Stimulated activated CD4-positive, alpha-beta T cell treated with anti-CD3 and anti-CD28 coated beads, Interleukin-12 subunit alpha, Interleukin-12 subunit beta, amount 100 ng/mL, for 48 hours (primary cell): ENCODE measurements around the gene LYPD6B.

Experiments
- DNase-seq, 3 donors: peaks; one replicate each; pipeline ENCODE4 v3.0.0-alpha.2; 2020; ENCODE audit warnings: low read depth in 2 of 3, low spot score in 1 of 3

Gene LYPD6B

DNA sequence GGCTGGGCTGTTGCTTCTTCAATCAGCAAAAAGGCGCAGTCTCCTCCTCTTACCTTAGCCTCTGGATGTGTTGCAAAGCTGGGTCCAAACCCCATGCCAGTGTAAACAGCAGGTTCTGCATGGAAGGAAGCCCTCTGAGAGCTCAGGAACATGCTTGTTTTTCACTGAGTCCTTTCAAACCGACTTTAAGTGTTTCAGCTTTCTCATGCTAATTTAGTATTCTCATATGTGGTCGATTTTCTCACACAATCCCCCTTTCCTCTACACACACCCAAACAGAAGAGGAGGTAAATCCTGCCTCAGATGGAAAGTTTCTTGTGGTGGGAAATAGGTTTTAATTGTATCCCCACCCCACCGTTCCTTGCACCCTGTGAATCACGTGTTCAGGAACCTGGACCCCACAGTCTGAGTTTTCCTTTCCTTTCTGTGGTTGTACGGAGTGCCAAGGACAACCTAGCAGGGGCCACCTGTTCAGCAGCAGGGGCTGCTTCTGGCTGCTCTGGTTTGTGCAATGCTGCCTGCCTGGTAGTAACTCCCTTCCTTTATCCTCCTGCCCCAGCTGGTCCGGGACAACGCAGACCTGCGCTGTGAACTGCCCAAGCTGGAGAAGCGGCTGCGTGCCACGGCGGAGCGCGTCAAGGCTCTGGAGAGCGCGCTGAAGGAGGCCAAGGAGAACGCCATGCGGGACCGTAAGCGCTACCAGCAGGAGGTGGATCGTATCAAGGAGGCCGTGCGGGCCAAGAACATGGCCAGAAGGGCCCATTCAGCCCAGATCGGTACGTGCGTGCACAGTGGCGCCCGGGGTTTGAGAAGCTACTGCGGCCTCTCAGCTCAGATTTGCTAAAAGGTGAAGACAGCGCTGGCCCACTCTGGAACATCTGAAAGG is 28.7 kb upstream of the LYPD6B start:
- no peak for DNase-seq

DNA sequence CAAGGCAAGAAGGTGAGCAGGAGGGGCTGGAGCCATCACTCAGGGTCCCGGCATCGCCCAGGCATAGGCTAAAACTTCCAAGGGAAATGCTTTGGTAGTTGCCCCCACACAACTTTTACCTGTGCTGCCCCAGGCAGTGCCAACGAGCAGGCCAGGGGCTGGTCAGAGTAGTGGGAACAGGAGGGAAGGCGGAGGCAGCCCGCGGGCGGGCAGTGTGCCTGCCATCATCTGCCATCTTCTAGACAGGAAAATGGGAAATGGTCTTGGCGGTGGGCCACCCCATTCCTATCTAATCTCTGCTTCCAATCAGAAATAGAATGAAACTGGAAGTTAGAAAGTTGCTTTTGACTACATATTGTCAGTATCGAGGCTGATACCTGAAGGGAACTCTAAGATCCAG is 26.0 kb upstream of the LYPD6B start:
- DNase-seq = no peak

GRCh38 chr2:149015501-149015900 is 23.0 kb upstream of the LYPD6B start:
- DNase-seq = no peak

GRCh38 chr2:149015926-149016563 is 22.5 kb upstream of the LYPD6B start:
- DNase-seq = no peak

- peak; percentile 43 to 79 (median 63) for DNase-seq
Measured at GRCh38 chr2:149017116-149017985, 21.1 kb upstream of the LYPD6B start.

DNA sequence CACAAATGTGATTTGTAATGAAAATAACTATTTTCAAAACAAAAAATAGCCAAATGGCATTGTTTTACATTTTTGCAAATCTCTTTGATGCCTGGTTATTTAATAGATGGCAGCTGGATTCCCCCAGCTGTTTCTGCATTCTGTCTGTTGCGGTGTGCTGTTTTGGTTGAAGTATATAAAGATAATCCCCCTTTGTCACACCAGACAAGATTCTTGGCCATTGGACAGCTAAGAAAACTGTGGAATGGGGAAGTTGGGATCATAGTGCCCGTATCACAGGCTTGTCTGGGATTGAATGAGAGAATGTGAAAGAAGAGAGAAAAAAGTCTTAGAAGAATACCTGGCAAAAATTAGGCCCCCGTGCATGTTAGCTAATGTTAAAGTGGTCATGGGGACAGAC is 19.5 kb upstream of the LYPD6B start:
- no peak for DNase-seq

DNA sequence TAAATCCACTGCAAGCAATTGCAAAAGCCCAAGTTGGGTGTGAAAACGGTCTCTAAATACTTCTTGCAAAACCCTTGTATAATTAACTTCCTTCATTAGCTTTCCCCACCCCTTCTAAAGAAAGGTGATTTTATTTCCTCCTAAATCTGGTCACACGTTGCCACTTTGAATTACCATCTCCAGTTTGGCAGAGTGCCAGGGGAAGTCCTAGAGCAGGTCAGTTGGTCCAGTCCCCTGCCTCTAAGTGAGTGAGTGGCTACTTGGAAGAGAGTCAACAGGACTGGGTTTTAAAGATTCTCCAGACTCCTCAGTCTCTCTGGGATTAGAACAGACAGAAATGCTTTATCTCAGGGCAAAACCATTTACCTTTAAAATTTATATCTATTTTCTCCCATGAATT is 18.7 kb upstream of the LYPD6B start:
- DNase-seq = no peak

DNA sequence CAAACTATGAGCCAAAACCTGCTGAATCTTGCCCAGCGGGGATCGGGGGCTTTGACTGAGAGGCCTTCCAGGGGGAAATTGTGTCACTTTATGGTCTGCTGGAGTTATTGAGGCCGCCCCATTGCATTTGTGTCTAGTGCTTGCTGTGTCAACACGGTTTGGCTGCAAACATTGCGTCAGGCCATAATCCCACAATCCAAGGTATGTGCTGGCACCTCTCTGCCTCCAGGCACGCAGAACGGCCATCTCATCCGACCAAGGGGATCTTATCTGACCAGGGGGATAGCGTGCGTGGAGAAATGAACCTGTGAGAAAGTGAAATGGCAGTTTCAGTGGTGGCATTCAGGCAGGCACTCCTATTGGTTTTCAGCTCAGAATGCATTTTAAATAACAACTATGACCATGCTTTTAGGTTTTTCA is 18.1 kb upstream of the LYPD6B start:
- no peak for DNase-seq

DNA sequence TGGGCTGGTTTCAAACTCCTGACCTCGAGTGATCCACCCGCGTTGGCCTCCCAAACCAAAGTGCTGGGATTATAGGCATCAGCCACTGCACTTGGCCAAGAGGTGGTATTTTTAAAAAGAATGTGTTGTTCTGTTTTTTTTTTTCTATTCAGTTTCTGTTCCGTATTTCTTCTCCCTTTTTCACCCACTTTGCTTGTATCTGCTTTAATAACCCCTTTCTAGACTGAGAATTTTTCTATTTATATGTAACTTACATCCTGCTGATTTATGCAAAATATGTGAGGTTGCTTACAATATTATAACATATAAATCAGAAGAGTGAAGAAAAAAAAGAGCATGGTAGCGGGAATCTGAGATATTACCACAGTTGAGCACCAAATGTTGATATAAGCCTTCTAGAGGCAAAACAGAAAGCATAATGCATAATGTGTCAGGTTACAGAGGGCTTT is 17.2 kb upstream of the LYPD6B start:
- no peak for DNase-seq

DNA sequence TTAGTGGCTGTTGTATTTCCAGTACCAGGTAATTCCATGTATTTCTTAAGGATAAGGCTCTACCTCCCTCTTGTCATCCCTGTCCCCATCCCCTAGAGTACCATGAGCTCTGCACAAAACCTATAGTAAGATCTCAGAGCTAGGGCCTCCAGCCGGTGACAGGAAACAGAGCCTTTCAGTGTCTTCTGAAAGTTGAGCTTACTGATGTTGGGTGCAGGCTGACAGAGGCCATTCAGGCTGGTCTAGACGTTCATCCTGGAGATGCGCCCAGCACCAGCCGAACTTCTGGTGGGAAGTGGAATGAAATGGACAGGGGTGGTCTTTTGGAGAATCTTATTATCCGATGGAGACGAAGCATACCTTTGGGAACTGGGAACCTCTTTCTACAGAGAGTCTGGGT is 16.7 kb upstream of the LYPD6B start:
- DNase-seq = no peak

- no peak for DNase-seq
Measured at GRCh38 chr2:149023091-149023490, 15.4 kb upstream of the LYPD6B start.

- no peak for DNase-seq
Measured at GRCh38 chr2:149027590-149028250, 10.8 kb upstream of the LYPD6B start.

- no peak for DNase-seq
Measured at GRCh38 chr2:149028377-149028776, 10.1 kb upstream of the LYPD6B start.

- no peak for DNase-seq
Measured at GRCh38 chr2:149028891-149029290, 9.6 kb upstream of the LYPD6B start.

DNA sequence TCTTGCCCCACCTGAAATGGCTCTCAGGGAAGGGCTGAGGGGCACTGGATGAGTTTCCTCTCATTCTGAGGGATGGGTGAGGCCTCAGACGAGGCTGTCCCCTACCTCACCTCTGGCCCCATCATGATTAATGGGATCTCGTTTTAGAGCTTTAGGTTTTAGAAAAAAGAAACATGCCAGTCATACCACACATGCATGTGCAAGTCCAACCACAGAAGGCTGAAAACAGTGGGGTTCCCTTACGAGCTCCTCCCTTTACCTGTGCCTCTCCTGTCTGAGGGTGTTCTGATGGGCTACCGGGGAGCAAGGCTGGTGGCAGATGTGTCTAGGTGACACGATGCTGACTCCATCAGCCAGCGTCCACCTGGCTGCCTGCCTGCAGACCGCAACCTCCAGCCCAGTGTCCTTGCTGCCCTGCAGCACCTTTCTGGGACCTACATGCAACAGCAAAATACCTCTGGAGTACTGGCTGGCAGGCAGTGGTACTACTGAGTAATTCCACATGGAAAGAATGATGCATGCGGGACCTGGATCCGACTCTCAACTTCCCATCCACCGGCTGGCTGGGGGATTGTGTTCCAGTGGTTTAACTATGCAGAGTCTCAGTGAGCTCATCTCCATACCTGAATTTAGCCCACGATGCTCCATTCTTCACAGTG is 9.1 kb upstream of the LYPD6B start:
- DNase-seq = no peak

GRCh38 chr2:149031396-149031795 is 7.1 kb upstream of the LYPD6B start:
- no peak for DNase-seq

DNA sequence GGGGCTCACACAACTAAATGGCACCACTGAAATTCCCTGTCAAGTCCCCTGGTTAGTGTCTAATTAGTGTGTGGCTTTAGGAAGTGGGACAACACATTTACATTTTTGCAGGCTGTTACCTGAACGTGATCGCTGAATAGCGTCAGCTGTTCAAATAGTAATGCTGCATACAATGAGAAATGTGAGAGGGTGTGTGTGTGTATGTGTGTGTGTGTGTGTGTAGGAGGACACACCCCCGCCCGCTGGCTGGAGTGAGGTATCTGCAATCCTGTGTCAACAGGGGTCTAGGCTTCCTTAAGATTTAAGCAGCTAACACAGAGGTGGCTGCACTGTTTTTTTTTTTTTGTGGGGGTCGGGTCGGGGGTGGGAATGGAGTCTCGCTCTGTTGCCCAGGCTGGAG is 4.8 kb upstream of the LYPD6B start:
- no peak for DNase-seq

DNA sequence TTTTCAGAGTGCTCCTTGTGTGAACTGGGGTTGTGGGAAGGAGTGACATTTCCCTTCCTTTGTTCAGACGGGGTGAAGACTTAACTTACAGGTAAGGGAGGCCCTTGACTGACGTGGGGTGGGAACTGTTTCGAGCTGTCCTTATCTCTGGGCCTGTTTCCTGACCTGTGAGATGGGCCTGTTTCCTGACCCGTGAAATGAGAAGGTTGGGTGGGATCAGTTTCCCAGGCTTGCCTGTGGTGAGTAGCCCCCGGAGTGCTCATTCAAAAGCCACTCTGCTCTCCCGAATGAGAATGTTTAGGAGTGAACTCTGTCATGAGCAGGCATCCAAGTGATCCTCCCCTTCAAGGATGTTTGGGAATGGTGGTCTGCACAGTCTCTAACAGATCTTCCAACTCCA is 4.1 kb upstream of the LYPD6B start:
- no peak for DNase-seq

DNA sequence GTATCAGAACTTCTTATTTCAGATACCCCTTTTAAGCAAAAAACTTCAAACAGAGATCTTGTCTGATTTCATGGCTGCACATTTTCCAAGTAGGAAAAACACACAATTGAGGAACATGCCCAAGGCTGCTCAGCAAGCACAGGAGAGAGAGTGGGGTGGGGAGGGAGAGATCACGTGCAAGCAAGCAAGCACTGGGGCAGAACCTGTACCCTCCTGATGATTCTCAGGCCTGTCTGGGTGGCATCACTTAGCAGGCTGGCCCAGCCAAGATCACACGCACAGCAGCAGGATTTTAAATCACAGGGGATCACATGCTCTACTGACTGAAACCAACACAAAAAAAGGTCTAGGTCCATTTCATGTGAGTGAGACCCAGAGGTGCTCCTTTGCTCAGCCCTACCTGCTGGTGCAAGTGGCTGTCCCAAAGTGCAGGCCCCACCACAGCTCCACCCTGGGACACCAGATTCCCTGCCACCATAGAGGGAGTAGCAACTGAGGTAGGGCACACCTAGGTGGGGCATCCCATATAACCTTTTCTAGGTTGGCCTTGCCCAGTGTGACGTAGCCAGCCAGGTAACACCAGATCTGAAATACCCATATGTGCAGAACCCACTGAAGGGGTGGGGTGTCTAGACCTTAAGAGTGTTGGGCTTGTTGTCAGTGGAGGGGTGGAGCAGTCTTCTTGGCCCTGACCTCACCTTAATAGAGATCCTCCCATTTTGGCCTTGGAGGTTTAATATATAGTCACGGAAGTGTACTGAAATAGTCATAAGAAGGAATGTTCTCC is 1.8 kb upstream of the LYPD6B start:
- no peak for DNase-seq

DNA sequence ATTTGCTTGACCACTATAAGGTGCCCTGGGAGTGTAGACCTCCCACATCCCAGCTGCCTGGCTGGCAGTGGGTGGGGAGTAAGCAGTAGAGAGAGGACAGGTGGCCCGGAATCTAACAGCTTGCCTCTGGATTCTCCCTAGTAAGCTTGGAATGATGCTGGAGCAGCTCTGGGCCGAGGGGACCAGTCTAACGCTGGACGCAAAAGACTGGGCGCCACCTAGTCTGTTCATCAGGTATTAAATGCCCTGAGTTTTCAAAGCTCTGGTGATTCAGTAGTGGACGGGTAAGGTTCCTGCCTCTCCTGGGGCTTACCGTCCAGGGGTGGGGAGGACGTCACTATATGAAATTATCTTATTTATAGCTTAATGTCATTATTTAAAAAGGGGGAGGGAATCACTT is 648 bp upstream of the LYPD6B start:
- DNase-seq = no peak
